HepG2 (cell line): Measurements from ENCODE around the gene DENND2D. TPM values are rescaled to one million over a fixed set of nuclear protein-coding genes. Genes with fewer than 3 reads are reported as not detected.

ENCODE experiments used
- BCL6 ChIP-seq: IDR thresholded peaks from 2 replicates; pipeline ENCODE4 v1.6.1; 2016; ENCODE audit warnings: missing genetic modification reagents, missing compliant biosample characterization
- GRHL1 ChIP-seq: sonication (generic); formaldehyde crosslinking; conservative IDR thresholded peaks from 2 replicates; pipeline ENCODE4 v1.8.0; 2022; ENCODE audit warnings: missing genetic modification reagents
- HNF4A ChIP-seq: sonication (generic); formaldehyde crosslinking; IDR thresholded peaks from 2 replicates; pipeline ENCODE4 v1.4.0; 2020; ENCODE audit warnings: missing genetic modification reagents
- JUND ChIP-seq: sonication (generic); formaldehyde crosslinking; IDR thresholded peaks from 2 replicates; pipeline ENCODE4 v1.8.0; 2022; ENCODE audit warnings: mild to moderate bottlenecking, missing genetic modification reagents
- MTF1 ChIP-seq: sonication (generic); formaldehyde crosslinking; IDR thresholded peaks from 2 replicates; pipeline ENCODE4 v1.5.0; 2020; ENCODE audit warnings: missing genetic modification reagents
- MZF1 ChIP-seq: sonication (generic); formaldehyde crosslinking; IDR thresholded peaks from 2 replicates; pipeline ENCODE4 v1.8.1; 2023; ENCODE audit warnings: mild to moderate bottlenecking, missing genetic modification reagents, borderline replicate concordance
- NCOR1 ChIP-seq: fragments of 200-600 bp; sonication (generic); IDR thresholded peaks from 2 replicates; pipeline ENCODE4 v1.7.0; 2017; ENCODE audit warnings: antibody characterized with exemption, low read length, borderline replicate concordance
- NFATC3 ChIP-seq: sonication (generic); formaldehyde crosslinking; IDR thresholded peaks from 2 replicates; pipeline ENCODE4 v1.5.1; 2020; ENCODE audit warnings: mild to moderate bottlenecking, missing genetic modification reagents
- PRMT3 ChIP-seq: sonication (generic); formaldehyde crosslinking; IDR thresholded peaks from 2 replicates; pipeline ENCODE4 v1.8.1; 2022; ENCODE audit warnings: low read depth, mild to moderate bottlenecking, moderate library complexity, missing genetic modification reagents, borderline replicate concordance
- SNAI1 ChIP-seq: sonication (generic); formaldehyde crosslinking; IDR thresholded peaks from 2 replicates; pipeline ENCODE4 v1.5.0; 2020; ENCODE audit warnings: mild to moderate bottlenecking, missing genetic modification reagents, borderline replicate concordance
- ZBTB26 ChIP-seq: IDR thresholded peaks from 2 replicates; pipeline ENCODE4 v1.6.1; 2016; ENCODE audit warnings: missing compliant biosample characterization, missing genetic modification reagents, borderline replicate concordance
- ZNF10 ChIP-seq: sonication (generic); formaldehyde crosslinking; IDR thresholded peaks from 2 replicates; pipeline ENCODE4 v1.4.0; 2020; ENCODE audit warnings: mild to moderate bottlenecking, low read depth, missing genetic modification reagents, borderline replicate concordance
- ZNF101 ChIP-seq: sonication (generic); formaldehyde crosslinking; IDR thresholded peaks from 2 replicates; pipeline ENCODE4 v1.4.0; 2020; ENCODE audit warnings: mild to moderate bottlenecking, low read depth, missing genetic modification reagents, borderline replicate concordance
- ZNF12 ChIP-seq: sonication (generic); formaldehyde crosslinking; IDR thresholded peaks from 2 replicates; pipeline ENCODE4 v1.5.0; 2020; ENCODE audit warnings: missing genetic modification reagents
- ZNF143 ChIP-seq: sonication (generic); formaldehyde crosslinking; IDR thresholded peaks from 2 replicates; pipeline ENCODE4 v1.4.0; 2020; ENCODE audit warnings: missing genetic modification reagents
- ZNF318 ChIP-seq: sonication (generic); formaldehyde crosslinking; IDR thresholded peaks from 2 replicates; pipeline ENCODE4 v1.4.0; 2020; ENCODE audit warnings: mild to moderate bottlenecking, missing genetic modification reagents
- ZNF468 ChIP-seq: sonication (generic); formaldehyde crosslinking; IDR thresholded peaks from 2 replicates; pipeline ENCODE4 v1.8.0; 2022; ENCODE audit warnings: mild to moderate bottlenecking, moderate library complexity, missing genetic modification reagents
- ZNF569 ChIP-seq: sonication (generic); formaldehyde crosslinking; IDR thresholded peaks from 2 replicates; pipeline ENCODE4 v1.5.0; 2020; ENCODE audit warnings: mild to moderate bottlenecking, missing genetic modification reagents, moderate library complexity, borderline replicate concordance
- ZNF780A ChIP-seq: sonication (generic); formaldehyde crosslinking; IDR thresholded peaks from 2 replicates; pipeline ENCODE4 v1.8.0; 2022; ENCODE audit warnings: mild to moderate bottlenecking, missing genetic modification reagents, moderate library complexity
- polyA plus RNA-seq, 8 experiments: library from polyadenylated mRNA; depleted of rRNA in 3 of 8; stranded (reverse) in 7 of 8; unstranded in 1 of 8; fragments of >200 nt; fragmentation: Illumina TruSeq in 4 of 8; extraction: Trizol in 4 of 8; gene quantifications; 2 replicates each; pipeline versions ENCODE4 v1.2.1 to v1.2.3, GENCODE V29; 2011 to 2016; ENCODE audit warnings: low read depth in 4 of 8, missing spikeins in 1 of 8, mixed read lengths in 1 of 8; ENCODE audit not compliant: insufficient read depth in 1 of 8
- total RNA-seq, 5 experiments: library from RNA; depleted of rRNA; stranded (reverse); fragments of >200 nt; fragmentation: Illumina TruSeq; extraction: Trizol; gene quantifications; 2 replicates each; pipeline ENCODE4 v1.2.3, GENCODE V29; 2016; ENCODE audit warnings: low read depth in 1 of 5

DENND2D gene
- total and polyA plus RNA-seq, 2 of the 13 experiments (the other 11 are each of a cell fraction or from before 2014, with no cell fraction given) = 0.04 TPM; not detected in 1

- TF ChIP-seq HNF4A (CRISPR knock-in tag) = peak; percentile 82
- peak; percentile 54; the same call in 1 of the 2 replicates for TF ChIP-seq ZNF143
- no peak; the same call in 1 of the 2 replicates for TF ChIP-seq NCOR1
- TF ChIP-seq ZBTB26 (CRISPR knock-in tag) = no peak
- no peak for TF ChIP-seq ZNF318
- no peak for TF ChIP-seq SNAI1 (CRISPR knock-in tag)
- TF ChIP-seq GRHL1 = no peak
- no peak for TF ChIP-seq JUND (CRISPR knock-in tag)
- TF ChIP-seq ZNF12 = no peak
- no peak for TF ChIP-seq ZNF468 (CRISPR knock-in tag)
- no peak for TF ChIP-seq NFATC3 (CRISPR knock-in tag)
- no peak for TF ChIP-seq PRMT3 (CRISPR knock-in tag)
- TF ChIP-seq MTF1 (CRISPR knock-in tag) = no peak
- no peak for TF ChIP-seq ZNF10
- TF ChIP-seq ZNF101 (CRISPR knock-in tag) = no peak
- no peak for TF ChIP-seq ZNF780A (CRISPR knock-in tag)
- TF ChIP-seq MZF1 = no peak
- TF ChIP-seq BCL6 (CRISPR knock-in tag) = peak; percentile 91
- TF ChIP-seq ZNF569 (CRISPR knock-in tag) = no peak
Observed at GRCh38 chr1:111247125-111247838, 46.8 kb upstream of the DENND2D start (continued).
